OCI-LY1 (cell line): ENCODE results near the gene CNOT2.

ENCODE experiments used
- EZH2 ChIP-seq: fragments of 200-600 bp; sonication (generic), shearing (Covaris generic); IDR thresholded peaks from 2 replicates; pipeline ENCODE4 v1.8.0; 2017; ENCODE audit warnings: borderline replicate concordance, mixed run types, mild to moderate bottlenecking, antibody characterized with exemption, low read length, moderate library complexity, mixed read lengths
- TF ChIP-seq, protein P1 (sequence below): fragments of 200-600 bp; sonication (generic), shearing (Covaris generic); IDR thresholded peaks from 2 replicates; pipeline ENCODE4 v1.5.1; 2017; ENCODE audit warnings: mild to moderate bottlenecking, antibody characterized with exemption, low read length, moderate library complexity, mixed read lengths

DNA sequence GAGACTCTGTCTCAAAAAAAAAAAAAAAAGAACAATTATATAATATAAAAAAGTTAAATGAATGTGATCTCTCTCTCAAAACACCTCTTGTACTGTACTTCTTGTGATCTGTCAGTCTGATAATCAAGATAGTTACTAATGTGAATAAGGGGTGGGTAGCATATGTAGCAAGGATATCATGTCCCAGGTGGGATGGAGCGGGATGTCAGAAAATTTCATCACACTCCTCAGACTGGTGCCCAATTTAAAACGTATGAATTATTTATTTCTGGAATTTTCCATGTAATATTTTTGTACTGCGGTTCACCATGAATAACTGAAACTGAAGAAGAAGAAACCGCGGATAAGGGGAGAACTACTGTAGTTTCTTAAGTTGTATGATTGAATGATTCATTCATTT is 11.0 kb downstream of the CNOT2 start:
- TF ChIP-seq, protein P1, sequence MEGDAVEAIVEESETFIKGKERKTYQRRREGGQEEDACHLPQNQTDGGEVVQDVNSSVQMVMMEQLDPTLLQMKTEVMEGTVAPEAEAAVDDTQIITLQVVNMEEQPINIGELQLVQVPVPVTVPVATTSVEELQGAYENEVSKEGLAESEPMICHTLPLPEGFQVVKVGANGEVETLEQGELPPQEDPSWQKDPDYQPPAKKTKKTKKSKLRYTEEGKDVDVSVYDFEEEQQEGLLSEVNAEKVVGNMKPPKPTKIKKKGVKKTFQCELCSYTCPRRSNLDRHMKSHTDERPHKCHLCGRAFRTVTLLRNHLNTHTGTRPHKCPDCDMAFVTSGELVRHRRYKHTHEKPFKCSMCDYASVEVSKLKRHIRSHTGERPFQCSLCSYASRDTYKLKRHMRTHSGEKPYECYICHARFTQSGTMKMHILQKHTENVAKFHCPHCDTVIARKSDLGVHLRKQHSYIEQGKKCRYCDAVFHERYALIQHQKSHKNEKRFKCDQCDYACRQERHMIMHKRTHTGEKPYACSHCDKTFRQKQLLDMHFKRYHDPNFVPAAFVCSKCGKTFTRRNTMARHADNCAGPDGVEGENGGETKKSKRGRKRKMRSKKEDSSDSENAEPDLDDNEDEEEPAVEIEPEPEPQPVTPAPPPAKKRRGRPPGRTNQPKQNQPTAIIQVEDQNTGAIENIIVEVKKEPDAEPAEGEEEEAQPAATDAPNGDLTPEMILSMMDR = no peak
- no peak for TF ChIP-seq EZH2
